Osteoblast (primary cell): ENCODE data around the gene BHLHE40. TPM values are rescaled to one million over a fixed set of nuclear protein-coding genes. Genes with fewer than 3 reads are reported as not detected.
A peak's percentile ranks its signal among the peaks of the same experiment; 100 is the strongest.

ENCODE experiments used
- DNase-seq: peaks from one replicate; pipeline ENCODE4 v3.0.0; 2011; ENCODE audit warnings: low spot score, mixed read lengths; ENCODE audit not compliant: insufficient read length; ENCODE audit errors: missing footprints
- H2AFZ ChIP-seq: 2 replicates; pipeline ENCODE4 v1.6.0; 2011; ENCODE audit warnings: mild to moderate bottlenecking, low read length
- H3K27ac ChIP-seq: 2 replicates; pipeline ENCODE4 v1.5.1; 2011; ENCODE audit warnings: mild to moderate bottlenecking, low read depth, low read length, moderate library complexity
- H3K27me3 ChIP-seq: 2 replicates; pipeline ENCODE4 v1.6.0; 2012; ENCODE audit warnings: mild to moderate bottlenecking, control low read depth, inconsistent platforms, low read length, moderate library complexity; ENCODE audit not compliant: insufficient read depth
- H3K36me3 ChIP-seq: 2 replicates; pipeline ENCODE4 v1.5.1; 2011; ENCODE audit warnings: mild to moderate bottlenecking, low read length, control low read depth, moderate library complexity; ENCODE audit not compliant: insufficient read depth
- H3K4me1 ChIP-seq: 2 replicates; pipeline ENCODE4 v1.5.1; 2011; ENCODE audit warnings: mild to moderate bottlenecking, low read length, control low read depth, moderate library complexity; ENCODE audit not compliant: insufficient read depth
- H3K4me2 ChIP-seq: 2 replicates; pipeline ENCODE4 v1.6.0; 2011; ENCODE audit warnings: mild to moderate bottlenecking, low read length; ENCODE audit not compliant: insufficient read depth
- H3K4me3 ChIP-seq: fragments of 200-600 bp; sonication (generic); 3 replicates; pipeline ENCODE4 v1.5.1; 2012; ENCODE audit warnings: mild to moderate bottlenecking, low read length, inconsistent platforms; ENCODE audit not compliant: insufficient read depth
- H3K79me2 ChIP-seq: 2 replicates; pipeline ENCODE4 v1.6.0; 2012; ENCODE audit warnings: mild to moderate bottlenecking, low read length, control low read depth, inconsistent platforms; ENCODE audit not compliant: insufficient read depth
- H3K9me3 ChIP-seq: 2 replicates; pipeline ENCODE4 v1.5.1; 2011; ENCODE audit warnings: low read depth, low read length, control low read depth
- H4K20me1 ChIP-seq: 2 replicates; pipeline ENCODE4 v1.6.0; 2012; ENCODE audit warnings: mild to moderate bottlenecking, low read length, control low read depth; ENCODE audit not compliant: insufficient read depth
- total RNA-seq: library from RNA; depleted of rRNA; stranded (reverse); fragments of >200 nt; gene quantifications from 2 replicates; pipeline ENCODE4 v1.2.3, GENCODE V29; 2012
- TF ChIP-seq, protein P1 (sequence below): IDR thresholded peaks from 2 replicates; pipeline ENCODE4 v1.5.1; 2011; ENCODE audit warnings: mild to moderate bottlenecking, low read depth, low read length, moderate library complexity; ENCODE audit errors: extremely low read depth

BHLHE40 gene
- total RNA-seq, 1 donor: 70.2 TPM

- H3K27ac ChIP-seq: no peak overlapping the region
Observed at GRCh38 chr3:5012367-5012766, 33.1 kb downstream of the BHLHE40 start.

GRCh38 chr3:5013021-5013906, 34.0 kb downstream of the BHLHE40 start:
- H3K27me3 ChIP-seq: no peaks in the 10 kb centered on the region
- H3K4me2 ChIP-seq: no peak overlapping the region
- H3K27ac ChIP-seq: peak overlapping the region; percentile 84
- peak; percentile 88 for DNase-seq
- no peaks in the 10 kb centered on the region for H3K79me2 ChIP-seq
- no peak overlapping the region for H3K4me3 ChIP-seq
- no peaks in the 10 kb centered on the region for H3K36me3 ChIP-seq
- peaks cover 38% of the 10 kb centered on the region for H3K4me1 ChIP-seq
- no peaks in the 10 kb centered on the region for H4K20me1 ChIP-seq
- peak overlapping the region; percentile 40 for H2AFZ ChIP-seq
- H3K9me3 ChIP-seq: no peaks in the 10 kb centered on the region
- TF ChIP-seq, protein P1, sequence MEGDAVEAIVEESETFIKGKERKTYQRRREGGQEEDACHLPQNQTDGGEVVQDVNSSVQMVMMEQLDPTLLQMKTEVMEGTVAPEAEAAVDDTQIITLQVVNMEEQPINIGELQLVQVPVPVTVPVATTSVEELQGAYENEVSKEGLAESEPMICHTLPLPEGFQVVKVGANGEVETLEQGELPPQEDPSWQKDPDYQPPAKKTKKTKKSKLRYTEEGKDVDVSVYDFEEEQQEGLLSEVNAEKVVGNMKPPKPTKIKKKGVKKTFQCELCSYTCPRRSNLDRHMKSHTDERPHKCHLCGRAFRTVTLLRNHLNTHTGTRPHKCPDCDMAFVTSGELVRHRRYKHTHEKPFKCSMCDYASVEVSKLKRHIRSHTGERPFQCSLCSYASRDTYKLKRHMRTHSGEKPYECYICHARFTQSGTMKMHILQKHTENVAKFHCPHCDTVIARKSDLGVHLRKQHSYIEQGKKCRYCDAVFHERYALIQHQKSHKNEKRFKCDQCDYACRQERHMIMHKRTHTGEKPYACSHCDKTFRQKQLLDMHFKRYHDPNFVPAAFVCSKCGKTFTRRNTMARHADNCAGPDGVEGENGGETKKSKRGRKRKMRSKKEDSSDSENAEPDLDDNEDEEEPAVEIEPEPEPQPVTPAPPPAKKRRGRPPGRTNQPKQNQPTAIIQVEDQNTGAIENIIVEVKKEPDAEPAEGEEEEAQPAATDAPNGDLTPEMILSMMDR: no peak

More at GRCh38 chr3:5012367-5012766, 33.1 kb downstream of the BHLHE40 start:
- H3K9me3 ChIP-seq: no peaks in the 10 kb centered on the region
- H3K36me3 ChIP-seq: no peaks in the 10 kb centered on the region
- no peak overlapping the region for H3K4me2 ChIP-seq
- H3K79me2 ChIP-seq: no peaks in the 10 kb centered on the region
- H2AFZ ChIP-seq: no peak overlapping the region
- H4K20me1 ChIP-seq: no peaks in the 10 kb centered on the region
- peaks cover 36% of the 10 kb centered on the region for H3K4me1 ChIP-seq
- no peak for DNase-seq
- H3K27me3 ChIP-seq: no peaks in the 10 kb centered on the region
- H3K4me3 ChIP-seq: no peak overlapping the region
- TF ChIP-seq, protein P1: no peak

DNA sequence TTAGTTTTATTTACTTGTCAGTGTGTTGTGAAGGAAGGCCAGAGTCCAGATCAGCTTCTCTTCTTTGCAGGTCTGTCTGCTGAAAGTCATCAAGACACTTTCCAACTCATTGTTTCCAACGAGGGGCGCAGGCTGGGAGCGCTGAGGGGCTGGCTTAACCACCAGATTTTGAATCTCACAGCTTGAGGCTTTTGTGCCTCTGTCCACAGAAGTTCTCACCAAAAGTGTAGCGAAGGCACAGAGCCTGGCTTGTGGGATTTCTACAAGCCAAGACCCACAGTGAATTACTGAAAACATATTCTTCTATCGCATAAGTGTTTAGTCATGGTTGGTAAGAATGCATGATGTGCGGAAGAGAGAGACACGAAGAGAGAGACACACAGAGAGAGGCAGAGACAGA, 35.2 kb downstream of the BHLHE40 start:
- peak overlapping the region; percentile 78 for H2AFZ ChIP-seq
- no peaks in the 10 kb centered on the region for H3K79me2 ChIP-seq
- H3K9me3 ChIP-seq: no peaks in the 10 kb centered on the region
- H3K4me3 ChIP-seq: no peak overlapping the region
- peak overlapping the region; percentile 84 for H3K27ac ChIP-seq
- peaks cover 43% of the 10 kb centered on the region for H3K4me1 ChIP-seq
- no peaks in the 10 kb centered on the region for H3K27me3 ChIP-seq
- peak overlapping the region; percentile 52 for H3K4me2 ChIP-seq
- TF ChIP-seq, protein P1: no peak
- H3K36me3 ChIP-seq: no peaks in the 10 kb centered on the region
- no peaks in the 10 kb centered on the region for H4K20me1 ChIP-seq
- peak; percentile 84 for DNase-seq

- H3K27ac ChIP-seq: peak overlapping the region; percentile 84
- H3K9me3 ChIP-seq: no peaks in the 10 kb centered on the region
- H3K36me3 ChIP-seq: no peaks in the 10 kb centered on the region
- peaks cover 37% of the 10 kb centered on the region for H3K4me1 ChIP-seq
- H2AFZ ChIP-seq: no peak overlapping the region
- DNase-seq: no peak
- H3K79me2 ChIP-seq: no peaks in the 10 kb centered on the region
- H4K20me1 ChIP-seq: no peaks in the 10 kb centered on the region
- TF ChIP-seq, protein P1: no peak
- H3K4me2 ChIP-seq: no peak overlapping the region
- H3K27me3 ChIP-seq: no peaks in the 10 kb centered on the region
- H3K4me3 ChIP-seq: no peak overlapping the region
Observed at GRCh38 chr3:5015056-5015455, 35.8 kb downstream of the BHLHE40 start.
